HepG2 (cell line): ENCODE results near the gene TTC5. TPM values are rescaled to one million over a fixed set of nuclear protein-coding genes. Genes with fewer than 3 reads are reported as not detected.

Experiments used
- CBX2 ChIP-seq, 2 experiments: fragments of 200-600 bp in 1 of 2; sonication (generic); formaldehyde crosslinking in 1 of 2; IDR thresholded peaks; 2 replicates each; pipeline versions ENCODE4 v1.7.0 to v1.8.1; 2018 to 2022; ENCODE audit warnings: low read depth in 2 of 2, low read length in 1 of 2, mild to moderate bottlenecking in 1 of 2, missing genetic modification reagents in 1 of 2
- CBX5 ChIP-seq: sonication (generic); formaldehyde crosslinking; IDR thresholded peaks from 2 replicates; pipeline ENCODE4 v1.4.0; 2020; ENCODE audit warnings: missing genetic modification reagents, borderline replicate concordance
- CENPT ChIP-seq: sonication (generic); formaldehyde crosslinking; IDR thresholded peaks from 2 replicates; pipeline ENCODE4 v1.8.0; 2022; ENCODE audit warnings: low read depth, mild to moderate bottlenecking, moderate library complexity, missing genetic modification reagents
- HES4 ChIP-seq: sonication (generic); formaldehyde crosslinking; IDR thresholded peaks from 2 replicates; pipeline ENCODE4 v1.9.0; 2021; ENCODE audit warnings: mild to moderate bottlenecking, missing genetic modification reagents, borderline replicate concordance
- JUNB ChIP-seq: sonication (generic); formaldehyde crosslinking; IDR thresholded peaks from 2 replicates; pipeline ENCODE4 v1.8.0; 2022; ENCODE audit warnings: missing genetic modification reagents, mild to moderate bottlenecking, borderline replicate concordance
- MAF1 ChIP-seq: sonication (generic); formaldehyde crosslinking; IDR thresholded peaks from 2 replicates; pipeline ENCODE4 v1.5.0; 2020; ENCODE audit warnings: missing genetic modification reagents, borderline replicate concordance
- MIER2 ChIP-seq: IDR thresholded peaks from 2 replicates; pipeline ENCODE4 v1.6.1; 2016; ENCODE audit warnings: missing biosample characterization, missing genetic modification reagents
- NR3C1 ChIP-seq: sonication (generic); formaldehyde crosslinking; IDR thresholded peaks from 2 replicates; pipeline ENCODE4 v1.4.0; 2020; ENCODE audit warnings: missing genetic modification reagents
- RCOR2 ChIP-seq: IDR thresholded peaks from 2 replicates; pipeline ENCODE4 v1.6.1; 2016; ENCODE audit warnings: missing biosample characterization, missing genetic modification reagents
- REL ChIP-seq: sonication (generic); formaldehyde crosslinking; conservative IDR thresholded peaks from 2 replicates; pipeline ENCODE4 v1.8.0; 2022; ENCODE audit warnings: mild to moderate bottlenecking, missing genetic modification reagents, moderate library complexity
- RNF2 ChIP-seq: fragments of 450-650 bp; conservative IDR thresholded peaks from 2 replicates; pipeline ENCODE4 v1.6.1; 2016; ENCODE audit warnings: low read depth
- SNRNP70 ChIP-seq: fragments of 200-400 bp; formaldehyde crosslinking; IDR thresholded peaks from 2 replicates; pipeline ENCODE4 v1.6.1; 2017; ENCODE audit warnings: mild to moderate bottlenecking, low read depth, low read length, moderate library complexity
- SP4 ChIP-seq: sonication (generic); formaldehyde crosslinking; IDR thresholded peaks from 2 replicates; pipeline ENCODE4 v1.8.1; 2023; ENCODE audit warnings: mild to moderate bottlenecking, missing genetic modification reagents
- TBL1XR1 ChIP-seq: fragments of 150-350 bp; IDR thresholded peaks from 2 replicates; pipeline ENCODE4 v1.6.1; 2014; ENCODE audit warnings: borderline replicate concordance, low read length; ENCODE audit not compliant: partially characterized antibody
- ZBTB7B ChIP-seq: sonication (generic); formaldehyde crosslinking; IDR thresholded peaks from 2 replicates; pipeline ENCODE4 v1.4.0; 2020; ENCODE audit warnings: missing genetic modification reagents
- ZFP36L2 ChIP-seq: sonication (generic); formaldehyde crosslinking; IDR thresholded peaks from 2 replicates; pipeline ENCODE4 v1.4.0; 2020; ENCODE audit warnings: missing genetic modification reagents
- ZMYM2 ChIP-seq: sonication (generic); formaldehyde crosslinking; IDR thresholded peaks from 2 replicates; pipeline ENCODE4 v1.8.0; 2022; ENCODE audit warnings: mild to moderate bottlenecking, missing genetic modification reagents
- ZMYM4 ChIP-seq: sonication (generic); formaldehyde crosslinking; IDR thresholded peaks from 2 replicates; pipeline ENCODE4 v1.8.1; 2023; ENCODE audit warnings: mild to moderate bottlenecking, missing genetic modification reagents
- ZNF292 ChIP-seq: sonication (generic); formaldehyde crosslinking; IDR thresholded peaks from 2 replicates; pipeline ENCODE4 v1.8.1; 2022; ENCODE audit warnings: mild to moderate bottlenecking, low read depth, missing genetic modification reagents, borderline replicate concordance
- ZNF326 ChIP-seq: sonication (generic); formaldehyde crosslinking; IDR thresholded peaks from 2 replicates; pipeline ENCODE4 v1.4.0; 2020; ENCODE audit warnings: missing genetic modification reagents, borderline replicate concordance
- ZNF354B ChIP-seq: sonication (generic); formaldehyde crosslinking; IDR thresholded peaks from 2 replicates; pipeline ENCODE4 v1.8.0; 2022; ENCODE audit warnings: mild to moderate bottlenecking, missing genetic modification reagents
- ZNF670 ChIP-seq: sonication (generic); formaldehyde crosslinking; IDR thresholded peaks from 2 replicates; pipeline ENCODE4 v1.8.0; 2022; ENCODE audit warnings: mild to moderate bottlenecking, missing genetic modification reagents, borderline replicate concordance
- ZNF713 ChIP-seq: sonication (generic); formaldehyde crosslinking; IDR thresholded peaks from 2 replicates; pipeline ENCODE4 v1.4.0; 2020; ENCODE audit warnings: mild to moderate bottlenecking, missing genetic modification reagents
- ZNF766 ChIP-seq: sonication (generic); formaldehyde crosslinking; IDR thresholded peaks from 2 replicates; pipeline ENCODE4 v1.5.0; 2020; ENCODE audit warnings: missing genetic modification reagents, borderline replicate concordance
- ZNF782 ChIP-seq: sonication (generic); formaldehyde crosslinking; IDR thresholded peaks from 2 replicates; pipeline ENCODE4 v1.4.0; 2020; ENCODE audit warnings: missing genetic modification reagents, mild to moderate bottlenecking, borderline replicate concordance
- ZNF790 ChIP-seq: sonication (generic); formaldehyde crosslinking; IDR thresholded peaks from 2 replicates; pipeline ENCODE4 v1.8.0; 2022; ENCODE audit warnings: missing genetic modification reagents, mild to moderate bottlenecking, borderline replicate concordance
- ZNF878 ChIP-seq: sonication (generic); formaldehyde crosslinking; IDR thresholded peaks from 2 replicates; pipeline ENCODE4 v1.8.1; 2023; ENCODE audit warnings: mild to moderate bottlenecking, missing genetic modification reagents, moderate library complexity
- ZSCAN21 ChIP-seq: sonication (generic); formaldehyde crosslinking; IDR thresholded peaks from 2 replicates; pipeline ENCODE4 v1.8.0; 2022; ENCODE audit warnings: mild to moderate bottlenecking, missing genetic modification reagents, moderate library complexity, borderline replicate concordance
- polyA plus RNA-seq, 8 experiments: library from polyadenylated mRNA; depleted of rRNA in 3 of 8; stranded (reverse) in 7 of 8; unstranded in 1 of 8; fragments of >200 nt; fragmentation: Illumina TruSeq in 4 of 8; extraction: Trizol in 4 of 8; gene quantifications; 2 replicates each; pipeline versions ENCODE4 v1.2.1 to v1.2.3, GENCODE V29; 2011 to 2016; ENCODE audit warnings: low read depth in 4 of 8, missing spikeins in 1 of 8, mixed read lengths in 1 of 8; ENCODE audit not compliant: insufficient read depth in 1 of 8
- total RNA-seq, 5 experiments: library from RNA; depleted of rRNA; stranded (reverse); fragments of >200 nt; fragmentation: Illumina TruSeq; extraction: Trizol; gene quantifications; 2 replicates each; pipeline ENCODE4 v1.2.3, GENCODE V29; 2016; ENCODE audit warnings: low read depth in 1 of 5
- TF ChIP-seq, protein P1 (sequence below): sonication (generic); formaldehyde crosslinking; IDR thresholded peaks from 2 replicates; pipeline ENCODE4 v1.5.0; 2020; ENCODE audit warnings: missing genetic modification reagents, mild to moderate bottlenecking, borderline replicate concordance
- TF ChIP-seq, protein P2 (sequence below): sonication (generic); formaldehyde crosslinking; IDR thresholded peaks from 2 replicates; pipeline ENCODE4 v1.8.1; 2023; ENCODE audit warnings: mild to moderate bottlenecking, missing genetic modification reagents

TTC5 gene
- total and polyA plus RNA-seq, 2 of the 13 experiments (the other 11 are each of a cell fraction or from before 2014, with no cell fraction given) = 8.7 to 28.5 TPM

DNA sequence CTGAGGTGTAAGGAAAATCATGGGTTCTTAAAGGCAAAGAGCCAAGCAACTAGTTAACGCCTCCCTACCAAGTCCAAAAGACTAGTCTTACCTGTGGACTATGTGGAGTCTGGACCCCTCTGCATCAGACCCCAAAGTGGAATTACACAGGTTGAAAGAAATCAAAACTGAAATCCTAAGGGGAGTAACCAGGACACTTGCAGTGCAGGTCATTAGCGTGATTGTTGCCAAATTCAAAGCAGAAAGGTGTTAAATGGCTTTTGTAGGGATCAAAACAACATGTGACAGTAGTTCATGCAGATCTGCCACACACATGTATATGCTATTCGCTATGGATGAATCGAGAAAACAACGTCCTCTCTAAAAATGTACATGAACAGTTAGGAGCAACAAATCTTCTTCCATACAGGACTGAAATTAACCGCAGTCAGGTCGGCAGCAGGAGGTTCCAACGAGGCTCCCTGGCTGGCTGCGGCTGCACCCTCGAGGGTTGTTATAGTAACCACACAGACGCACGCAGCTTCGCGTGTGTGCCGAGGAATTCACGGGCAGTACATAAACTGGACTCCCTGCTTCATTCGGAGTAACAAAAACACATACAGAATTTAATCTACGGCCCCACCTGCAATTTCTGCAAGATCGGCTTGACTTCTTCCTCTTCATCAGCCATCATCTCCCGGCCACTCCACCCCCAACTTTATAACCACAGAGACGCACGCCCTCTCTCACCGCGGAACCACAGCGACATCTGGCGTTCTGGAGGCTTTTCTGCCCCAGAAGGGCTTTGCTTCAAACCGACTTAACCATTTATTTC lies at the start of gene TTC5 (continued):
- TF ChIP-seq, protein P1, sequence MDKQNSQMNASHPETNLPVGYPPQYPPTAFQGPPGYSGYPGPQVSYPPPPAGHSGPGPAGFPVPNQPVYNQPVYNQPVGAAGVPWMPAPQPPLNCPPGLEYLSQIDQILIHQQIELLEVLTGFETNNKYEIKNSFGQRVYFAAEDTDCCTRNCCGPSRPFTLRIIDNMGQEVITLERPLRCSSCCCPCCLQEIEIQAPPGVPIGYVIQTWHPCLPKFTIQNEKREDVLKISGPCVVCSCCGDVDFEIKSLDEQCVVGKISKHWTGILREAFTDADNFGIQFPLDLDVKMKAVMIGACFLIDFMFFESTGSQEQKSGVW (CRISPR knock-in tag) = no peak
- TF ChIP-seq REL = no peak
- TF ChIP-seq HES4 = 0 out of 2 replicates have a peak, but pooled peaks have one; percentile 30
- no peak for TF ChIP-seq SNRNP70
- no peak for TF ChIP-seq ZNF782
- peak; percentile 31; the same call in 1 of the 2 replicates for TF ChIP-seq ZBTB7B (CRISPR knock-in tag)
- no peak for TF ChIP-seq SP4 (CRISPR knock-in tag)
- no peak for TF ChIP-seq ZNF326 (CRISPR knock-in tag)
- TF ChIP-seq ZSCAN21 = 0 out of 2 replicates have a peak, but pooled peaks have one; percentile 36
- TF ChIP-seq CBX5 (CRISPR knock-in tag) = peak; percentile 88; the same call in 1 of the 2 replicates
- TF ChIP-seq ZMYM4 = peak; percentile 99
- TF ChIP-seq MIER2 = peak; percentile 71; the same call in 1 of the 2 replicates
- no peak for TF ChIP-seq JUNB
- TF ChIP-seq RCOR2 (CRISPR knock-in tag) = no peak
- TF ChIP-seq ZNF670 = no peak
- no peak for TF ChIP-seq CENPT (CRISPR knock-in tag)
- no peak for TF ChIP-seq ZFP36L2 (CRISPR knock-in tag)
- no peak for TF ChIP-seq MAF1 (CRISPR knock-in tag)
- TF ChIP-seq TBL1XR1 = peak; percentile 46
- no peak for TF ChIP-seq CBX2 (IDR thresholded peaks at IDR 0.05; ENCODE audit: low read depth, low read length)
- TF ChIP-seq CBX2 (CRISPR knock-in tag; IDR thresholded peaks at IDR 0.05; ENCODE audit: low read depth) = no peak
- TF ChIP-seq ZNF713 (CRISPR knock-in tag) = no peak
- peak; percentile 56; the same call in 1 of the 2 replicates for TF ChIP-seq RNF2
- TF ChIP-seq ZNF354B (CRISPR knock-in tag) = no peak
- 0 out of 2 replicates have a peak, but pooled peaks have one; percentile 11 for TF ChIP-seq ZNF878 (CRISPR knock-in tag)
- TF ChIP-seq NR3C1 (CRISPR knock-in tag) = no peak
- no peak for TF ChIP-seq ZMYM2 (CRISPR knock-in tag)
- TF ChIP-seq, protein P2, sequence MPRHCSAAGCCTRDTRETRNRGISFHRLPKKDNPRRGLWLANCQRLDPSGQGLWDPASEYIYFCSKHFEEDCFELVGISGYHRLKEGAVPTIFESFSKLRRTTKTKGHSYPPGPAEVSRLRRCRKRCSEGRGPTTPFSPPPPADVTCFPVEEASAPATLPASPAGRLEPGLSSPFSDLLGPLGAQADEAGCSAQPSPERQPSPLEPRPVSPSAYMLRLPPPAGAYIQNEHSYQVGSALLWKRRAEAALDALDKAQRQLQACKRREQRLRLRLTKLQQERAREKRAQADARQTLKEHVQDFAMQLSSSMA (CRISPR knock-in tag) = no peak
- 0 out of 2 replicates have a peak, but pooled peaks have one; percentile 31 for TF ChIP-seq ZNF790
- TF ChIP-seq ZNF292 (CRISPR knock-in tag) = peak; percentile 82; the same call in 1 of the 2 replicates
- TF ChIP-seq ZNF766 (CRISPR knock-in tag) = no peak
